GM18858 (cell line): ENCODE measurements around the gene SFMBT2.

Source experiments
- ATAC-seq: cut with Tn5 transposase; IDR thresholded peaks from one replicate; pipeline ENCODE4 v1.9.1; 2021; ENCODE audit not compliant: unreplicated experiment

Gene SFMBT2

GRCh38 chr10:7111561-7111960 is 299.3 kb downstream of the SFMBT2 start:
- ATAC-seq, result no peak

- ATAC-seq, result no peak
These were observed 299.7 kb downstream of the SFMBT2 start for GRCh38 chr10:7111089-7111488.
